ENCODE results near the gene SLC25A51.
"Not testable (repeated sequence)": the region's sequence is repeated elsewhere in the genome, so short reads cannot be mapped to it uniquely, and the experiment has no call there.

SLC25A51 gene

GRCh38 chr9:37919246-37919955 lies 15.5 kb upstream of the SLC25A51 start:
- DNase-seq: no peak

GRCh38 chr9:37918665-37919170 lies 14.8 kb upstream of the SLC25A51 start:
- no peak for DNase-seq

- DNase-seq: no peak
Measured at GRCh38 chr9:37917801-37918664, 14.1 kb upstream of the SLC25A51 start.

GRCh38 chr9:37917313-37917731 lies 13.4 kb upstream of the SLC25A51 start:
- DNase-seq: no peak

GRCh38 chr9:37916471-37917312 lies 12.8 kb upstream of the SLC25A51 start:
- DNase-seq: no peak

- DNase-seq: no peak
Measured at GRCh38 chr9:37915911-37916470, 12.1 kb upstream of the SLC25A51 start.

GRCh38 chr9:37914701-37915358 lies 10.9 kb upstream of the SLC25A51 start:
- DNase-seq: no peak

- DNase-seq: no peak
Measured at GRCh38 chr9:37914154-37914551, 10.2 kb upstream of the SLC25A51 start.

GRCh38 chr9:37913480-37914153 lies 9.7 kb upstream of the SLC25A51 start:
- peak; percentile 77 for DNase-seq

- no peak for DNase-seq
Measured at GRCh38 chr9:37911271-37911681, 7.3 kb upstream of the SLC25A51 start.

- DNase-seq: no peak
Measured at GRCh38 chr9:37910271-37910670, 6.3 kb upstream of the SLC25A51 start.

GRCh38 chr9:37909836-37910235 lies 5.9 kb upstream of the SLC25A51 start:
- not testable (repeated sequence) for DNase-seq

- DNase-seq: no peak
Measured at GRCh38 chr9:37909326-37909725, 5.4 kb upstream of the SLC25A51 start.

GRCh38 chr9:37908698-37909186 lies 4.8 kb upstream of the SLC25A51 start:
- DNase-seq: no peak

- no peak for DNase-seq
Measured at GRCh38 chr9:37908283-37908682, 4.4 kb upstream of the SLC25A51 start.

- DNase-seq: no peak
Measured at GRCh38 chr9:37906312-37907239, 2.6 kb upstream of the SLC25A51 start.

- DNase-seq: no peak
Measured at GRCh38 chr9:37905776-37906175, 1.8 kb upstream of the SLC25A51 start.

- no peak for DNase-seq
Measured at GRCh38 chr9:37905131-37905505, 1.2 kb upstream of the SLC25A51 start.

GRCh38 chr9:37904445-37905130 lies 661 bp upstream of the SLC25A51 start:
- no peak for DNase-seq

Data from stimulated activated CD4-positive, alpha-beta T cell treated with anti-CD3 and anti-CD28 coated beads, Interleukin-1b, Interleukin-23, amount 100 ng/mL, for 48 hours (primary cell).